EH (cell line): ENCODE data around the gene SLC22A31.
A peak's percentile ranks its signal among the peaks of the same experiment; 100 is the strongest.

Experiments used
- DNase-seq: peaks from one replicate; pipeline ENCODE4 v3.0.0-alpha.2; 2015; ENCODE audit warnings: low read depth

Gene SLC22A31

DNA sequence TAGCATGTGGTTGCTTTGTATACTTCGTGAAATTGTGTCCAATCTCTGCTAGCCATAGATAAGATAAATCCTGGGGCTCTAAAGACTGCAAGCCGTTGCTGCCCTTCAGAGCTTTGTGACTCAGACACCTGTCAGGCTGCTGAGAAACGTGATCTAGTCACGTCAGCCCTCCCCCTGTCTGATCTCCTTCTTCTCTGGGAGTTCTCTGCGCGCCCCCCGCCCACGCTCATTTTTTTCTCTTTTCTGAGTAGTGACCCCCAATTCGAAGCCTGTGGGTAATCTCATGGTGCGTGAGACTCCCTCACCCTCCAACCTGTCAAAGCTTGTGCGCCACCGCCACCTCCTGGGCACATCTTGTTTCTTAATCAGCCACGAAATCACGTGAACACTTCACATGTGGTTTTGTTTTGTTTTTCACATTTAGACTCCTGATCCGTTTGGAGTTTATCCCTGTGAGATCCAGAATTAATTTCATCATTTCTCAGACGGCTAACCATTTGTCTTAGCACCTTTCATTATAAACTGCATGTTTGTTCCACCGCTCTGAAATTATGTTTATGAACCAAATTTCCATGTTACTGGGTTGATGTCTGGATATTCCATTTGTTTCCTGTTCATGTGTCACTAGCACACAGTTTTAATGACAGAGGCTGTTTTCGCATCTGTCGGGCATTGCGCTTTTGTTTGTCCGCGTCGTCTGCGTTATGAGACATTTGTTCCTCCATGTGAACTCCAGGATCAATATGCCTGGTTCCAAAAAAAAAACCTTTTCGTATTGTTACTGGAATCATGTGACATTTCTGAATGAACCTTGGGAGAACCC, 16.2 kb upstream of the SLC22A31 start:
- peak; percentile 78 for DNase-seq

DNA sequence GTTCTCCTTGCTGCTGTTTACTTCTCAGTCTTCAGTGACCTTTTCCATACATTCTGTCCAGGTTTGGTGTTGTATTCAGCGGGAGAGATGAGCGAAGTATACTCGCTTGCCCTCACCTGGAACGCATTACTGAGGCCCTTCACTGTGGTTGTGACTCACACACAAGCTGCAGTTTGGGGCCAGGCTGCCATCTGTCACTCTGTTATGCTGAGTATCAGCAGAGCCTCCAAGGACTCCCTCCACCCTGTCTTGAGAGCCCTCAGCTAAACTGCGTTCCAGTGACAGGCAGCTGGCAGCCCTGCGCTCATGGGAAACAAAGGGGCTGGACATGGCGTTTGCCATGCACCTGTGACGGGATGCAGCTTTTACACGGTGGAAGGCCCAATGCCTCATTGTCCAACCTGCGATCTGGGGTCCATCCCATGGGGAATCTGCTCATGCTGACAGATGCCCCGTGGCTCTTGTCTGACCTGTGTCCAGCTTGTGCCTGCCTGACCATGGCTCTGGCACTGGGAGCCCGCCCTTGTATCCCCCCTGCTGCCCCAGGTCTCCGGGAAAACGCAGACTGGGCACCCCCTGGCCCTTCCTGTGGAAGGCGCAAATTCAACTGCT, 10.7 kb upstream of the SLC22A31 start:
- DNase-seq, result peak; percentile 38

- DNase-seq, result no peak
Measured at GRCh38 chr16:89210165-89210903, 10.0 kb upstream of the SLC22A31 start.

- no peak for DNase-seq
Measured at GRCh38 chr16:89209522-89210044, 9.2 kb upstream of the SLC22A31 start.

GRCh38 chr16:89207993-89208392, 7.7 kb upstream of the SLC22A31 start:
- DNase-seq, result no peak

- no peak for DNase-seq
Measured at GRCh38 chr16:89202422-89203215, 2.3 kb upstream of the SLC22A31 start.

GRCh38 chr16:89201439-89202377, 1.4 kb upstream of the SLC22A31 start:
- DNase-seq, result peak; percentile 62

GRCh38 chr16:89200850-89201411, 594 bp upstream of the SLC22A31 start:
- DNase-seq, result no peak

GRCh38 chr16:89199241-89200123, 855 bp downstream of the SLC22A31 start:
- DNase-seq, result no peak

DNA sequence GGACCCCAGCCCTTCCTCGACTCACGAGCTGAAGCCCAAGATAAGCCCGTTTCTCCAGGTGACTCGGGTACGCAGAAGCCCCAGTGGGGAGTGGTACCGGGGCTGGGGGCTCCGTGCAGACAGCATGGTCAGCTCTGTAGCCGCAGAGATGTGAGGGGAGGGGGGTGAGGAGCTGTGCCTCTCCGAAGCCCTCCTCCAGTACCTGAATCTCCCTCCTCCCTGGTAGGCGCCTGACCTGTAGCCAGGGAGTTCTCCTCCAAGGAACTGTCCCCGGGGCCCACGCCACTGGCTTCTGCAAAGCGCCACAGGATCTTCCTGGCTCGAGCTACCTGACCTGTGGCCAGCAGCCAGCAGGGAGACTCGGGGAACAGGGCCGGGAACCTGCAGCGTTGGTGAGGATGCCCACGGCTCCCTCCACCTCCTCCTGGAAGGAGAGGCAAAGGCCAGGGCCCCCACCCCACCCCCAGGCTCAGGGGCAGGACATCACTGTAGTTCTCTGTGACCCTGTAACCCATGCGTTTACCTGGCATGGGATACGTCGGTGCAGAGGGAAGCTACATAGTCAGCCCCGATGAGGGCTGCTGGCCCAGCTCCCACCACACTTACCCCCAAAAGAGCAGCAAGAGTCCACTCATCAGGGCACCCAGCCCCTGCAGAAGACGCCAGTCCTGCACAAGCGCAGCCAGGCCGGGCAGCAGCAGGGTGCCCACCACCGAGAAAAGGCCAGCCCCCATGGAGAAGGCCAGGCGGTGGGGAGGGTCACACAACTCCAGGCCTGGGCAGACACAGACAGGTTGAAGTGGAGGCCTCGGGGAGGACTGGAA, 1.7 kb downstream of the SLC22A31 start:
- DNase-seq, result no peak

- no peak for DNase-seq
Measured at GRCh38 chr16:89197633-89198416, 2.5 kb downstream of the SLC22A31 start.

GRCh38 chr16:89197033-89197632, 3.2 kb downstream of the SLC22A31 start:
- no peak for DNase-seq

DNA sequence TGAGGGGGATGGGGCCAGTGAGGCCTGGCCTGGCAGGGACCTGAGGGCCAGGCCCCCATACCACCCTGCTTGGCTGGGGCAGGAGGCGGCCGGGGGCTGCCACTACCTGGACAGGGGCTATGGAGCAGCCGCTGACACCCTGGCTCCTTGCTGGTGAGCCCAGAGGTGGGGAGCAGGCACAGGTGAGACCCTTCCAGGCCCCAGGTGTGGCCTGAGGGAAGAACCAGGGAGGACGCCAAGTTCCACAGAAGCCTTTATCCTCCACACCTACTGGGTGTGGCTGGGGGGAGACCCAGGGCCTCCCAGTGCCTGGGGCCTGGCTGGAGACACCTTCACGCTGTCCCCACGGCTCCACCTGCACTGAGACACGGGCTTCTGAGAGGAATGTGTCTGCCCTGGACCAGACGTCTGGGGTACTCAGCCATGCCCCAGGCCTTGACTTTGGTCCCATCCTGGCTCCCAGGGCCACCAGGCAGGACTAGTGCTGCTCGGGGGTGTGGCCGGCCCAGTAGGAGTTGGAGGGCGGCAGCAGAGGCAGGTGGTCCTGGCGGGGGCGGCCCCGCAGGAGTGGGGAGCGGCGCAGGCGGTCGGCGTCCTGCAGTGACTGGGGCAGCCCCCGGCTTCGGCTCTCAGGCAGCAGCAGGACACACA, 4.7 kb downstream of the SLC22A31 start:
- no peak for DNase-seq

DNA sequence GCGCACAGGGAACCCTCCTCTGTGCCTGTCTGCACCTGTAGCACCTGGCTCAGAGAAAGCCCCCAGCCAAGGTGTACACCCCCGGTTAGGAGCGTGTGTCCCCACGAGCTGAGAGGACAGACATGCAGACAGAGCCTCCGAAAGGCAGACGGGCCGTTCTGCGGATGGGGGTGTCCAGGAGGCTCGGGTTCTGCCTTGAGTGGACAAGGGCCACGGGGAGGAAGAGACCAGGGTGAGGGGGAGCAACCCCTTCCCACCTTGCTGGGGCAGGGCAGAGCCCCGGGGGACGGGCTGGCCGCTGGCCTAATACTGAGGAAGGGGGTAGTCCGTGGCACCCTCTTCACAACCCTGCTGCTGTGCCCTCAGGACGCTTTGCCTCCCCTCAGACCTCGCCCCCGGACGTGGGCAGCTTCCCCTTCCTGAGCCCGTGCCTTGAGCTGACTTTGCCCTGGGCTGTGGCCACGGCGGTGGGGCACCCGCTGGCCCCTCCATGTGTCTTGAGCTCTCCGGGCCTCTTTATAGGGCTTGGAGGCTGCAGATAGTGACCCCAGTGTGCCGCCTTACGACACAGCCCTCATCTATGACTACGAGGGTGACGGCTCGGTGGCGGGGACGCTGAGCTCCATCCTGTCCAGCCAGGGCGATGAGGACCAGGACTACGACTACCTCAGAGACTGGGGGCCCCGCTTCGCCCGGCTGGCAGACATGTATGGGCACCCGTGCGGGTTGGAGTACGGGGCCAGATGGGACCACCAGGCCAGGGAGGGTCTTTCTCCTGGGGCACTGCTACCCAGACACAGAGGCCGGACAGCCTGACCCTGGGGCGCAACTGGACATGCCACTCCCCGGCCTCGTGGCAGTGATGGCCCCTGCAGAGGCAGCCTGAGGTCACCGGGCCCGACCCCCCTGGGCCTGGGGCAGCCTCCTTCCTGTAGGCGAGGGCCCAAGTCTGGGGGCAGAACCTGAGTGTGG, 5.7 kb downstream of the SLC22A31 start:
- no peak for DNase-seq

DNA sequence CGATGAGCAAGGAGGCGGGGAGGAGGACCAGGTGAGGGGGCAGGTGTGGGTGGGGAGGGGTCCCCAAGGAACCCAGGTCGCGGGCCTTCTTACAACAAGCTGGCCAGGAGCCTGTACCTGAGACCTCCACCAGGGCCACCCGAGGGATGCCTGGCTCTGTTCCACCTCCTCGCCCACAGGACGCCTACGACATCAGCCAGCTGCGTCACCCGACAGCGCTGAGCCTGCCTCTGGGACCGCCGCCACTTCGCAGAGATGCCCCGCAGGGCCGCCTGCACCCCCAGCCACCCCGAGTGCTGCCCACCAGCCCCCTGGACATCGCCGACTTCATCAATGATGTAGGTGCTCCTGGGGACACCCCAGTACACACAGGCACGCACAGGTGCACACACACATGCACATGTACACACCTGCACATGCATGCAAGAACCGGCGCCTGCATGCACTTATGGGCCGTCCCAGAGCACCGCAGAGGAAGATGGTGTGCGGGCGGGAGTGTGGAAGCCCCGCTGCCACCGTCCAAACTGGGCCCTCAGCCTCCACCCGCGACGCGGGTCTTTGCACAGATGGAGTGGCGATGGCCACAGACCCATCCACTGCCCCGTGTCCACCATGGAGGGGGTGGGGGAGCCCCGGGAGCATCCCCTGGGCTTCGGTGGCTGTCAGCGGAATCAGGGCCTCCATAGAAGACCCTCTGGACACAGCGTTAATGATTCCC, 6.6 kb downstream of the SLC22A31 start:
- no peak for DNase-seq
